ENCODE results near the gene RFPL2. TPM values are rescaled to one million over a fixed set of nuclear protein-coding genes. Genes with fewer than 3 reads are reported as not detected.

RFPL2 gene
- total and polyA plus RNA-seq, 2 donors (not counting 3 experiments of a cell fraction or from before 2014, with no cell fraction given) = not detected

DNA sequence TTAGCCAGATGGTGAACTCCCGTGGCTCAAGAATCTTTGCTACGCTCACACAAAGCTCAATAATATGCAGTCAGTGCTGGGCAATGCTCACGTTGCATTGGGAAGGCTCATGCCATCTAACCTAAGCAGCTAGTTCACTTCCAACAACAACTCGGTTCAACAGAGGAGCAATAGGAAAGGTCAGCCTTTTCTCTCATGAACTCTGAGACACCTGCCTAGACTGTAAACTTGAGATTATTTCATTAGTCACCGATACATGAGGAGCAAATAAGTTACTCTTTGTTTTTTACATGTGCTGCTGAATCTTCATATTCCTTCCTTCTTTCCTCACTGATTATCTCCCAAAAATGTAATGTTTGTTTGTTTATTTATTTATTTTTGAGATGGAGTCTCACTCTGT is 41.3 kb upstream of the RFPL2 start:
- Histone ChIP-seq H3K4me1 (ENCODE audit: control insufficient read depth, extremely low read depth, insufficient read depth, low read length) (peaks cover 5% of the 10 kb centered on the region), H3K4me2 (ENCODE audit: insufficient read depth, low read length) (no peak overlapping the region), H3K9me3 (replicated peaks; ENCODE audit: control insufficient read depth, insufficient read depth, low read length) (no peaks in the 10 kb centered on the region), H4K20me1 (replicated peaks; ENCODE audit: control insufficient read depth, extremely low read depth, insufficient read depth, low read length) (no peaks in the 10 kb centered on the region), H3K36me3 (ENCODE audit: control insufficient read depth in 2 of 2, extremely low read depth in 1 of 2, insufficient read depth in 2 of 2, low read length in 2 of 2) (no peaks in the 10 kb centered on the region), H3K4me3 (replicated peaks in 1 of 3; ENCODE audit: insufficient read depth in 1 of 3, low read depth in 1 of 3, low read length in 3 of 3) (no peak overlapping the region), H3K27ac (ENCODE audit: insufficient read depth, low read depth, low read length) (no peak overlapping the region), H3K9me1 (replicated peaks; ENCODE audit: control insufficient read depth, extremely low read depth, insufficient read depth, low read length) (no peaks in the 10 kb centered on the region), H2AFZ (ENCODE audit: low read depth, low read length) (no peak overlapping the region), H3K79me2 (ENCODE audit: control insufficient read depth, insufficient read depth, low read length) (no peaks in the 10 kb centered on the region), H3K9ac (replicated peaks; ENCODE audit: extremely low read depth, insufficient read depth, low read length) (no peak overlapping the region), H3K27me3 (ENCODE audit: control insufficient read depth in 2 of 2, insufficient read depth in 2 of 2, low read length in 2 of 2) (no peaks in the 10 kb centered on the region)
- no peak for TF ChIP-seq JUN (IDR thresholded peaks at IDR 0.05; ENCODE audit: borderline replicate concordance, insufficient read depth, insufficient read length, low read depth)
- no peak for TF ChIP-seq EZH2 (IDR thresholded peaks at IDR 0.05; ENCODE audit: borderline replicate concordance, low read depth, low read length, severe bottlenecking)
- TF ChIP-seq POLR2A (IDR thresholded peaks at IDR 0.05; ENCODE audit: low read depth, low read length) = no peak
- no peak for TF ChIP-seq POLR2AphosphoS5 (IDR thresholded peaks at IDR 0.05; ENCODE audit: insufficient read depth, low read depth, low read length)
- no peak for TF ChIP-seq FOS (IDR thresholded peaks at IDR 0.05; ENCODE audit: borderline replicate concordance, insufficient read depth, low read length)
- TF ChIP-seq, protein P1, sequence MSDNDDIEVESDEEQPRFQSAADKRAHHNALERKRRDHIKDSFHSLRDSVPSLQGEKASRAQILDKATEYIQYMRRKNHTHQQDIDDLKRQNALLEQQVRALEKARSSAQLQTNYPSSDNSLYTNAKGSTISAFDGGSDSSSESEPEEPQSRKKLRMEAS (IDR thresholded peaks at IDR 0.05; ENCODE audit: insufficient read depth, insufficient read length) = no peak
- TF ChIP-seq GATA2 (IDR thresholded peaks at IDR 0.05; ENCODE audit: insufficient read depth, insufficient read length, low read depth, low read length) = no peak
- TF ChIP-seq MYC (IDR thresholded peaks at IDR 0.05; ENCODE audit: low read depth, low read length) = no peak
- TF ChIP-seq, protein P2, sequence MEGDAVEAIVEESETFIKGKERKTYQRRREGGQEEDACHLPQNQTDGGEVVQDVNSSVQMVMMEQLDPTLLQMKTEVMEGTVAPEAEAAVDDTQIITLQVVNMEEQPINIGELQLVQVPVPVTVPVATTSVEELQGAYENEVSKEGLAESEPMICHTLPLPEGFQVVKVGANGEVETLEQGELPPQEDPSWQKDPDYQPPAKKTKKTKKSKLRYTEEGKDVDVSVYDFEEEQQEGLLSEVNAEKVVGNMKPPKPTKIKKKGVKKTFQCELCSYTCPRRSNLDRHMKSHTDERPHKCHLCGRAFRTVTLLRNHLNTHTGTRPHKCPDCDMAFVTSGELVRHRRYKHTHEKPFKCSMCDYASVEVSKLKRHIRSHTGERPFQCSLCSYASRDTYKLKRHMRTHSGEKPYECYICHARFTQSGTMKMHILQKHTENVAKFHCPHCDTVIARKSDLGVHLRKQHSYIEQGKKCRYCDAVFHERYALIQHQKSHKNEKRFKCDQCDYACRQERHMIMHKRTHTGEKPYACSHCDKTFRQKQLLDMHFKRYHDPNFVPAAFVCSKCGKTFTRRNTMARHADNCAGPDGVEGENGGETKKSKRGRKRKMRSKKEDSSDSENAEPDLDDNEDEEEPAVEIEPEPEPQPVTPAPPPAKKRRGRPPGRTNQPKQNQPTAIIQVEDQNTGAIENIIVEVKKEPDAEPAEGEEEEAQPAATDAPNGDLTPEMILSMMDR (IDR thresholded peaks at IDR 0.05; ENCODE audit: extremely low read depth in 1 of 2, insufficient read depth in 1 of 2, low read depth in 1 of 2, low read length in 2 of 2) = no peak
- intact Hi-C loops (cut with micrococcal nuclease) (no loop called here), dilution Hi-C loops (cut with MboI; ENCODE audit: extremely low pct_ligation_motif_present, low sequenced_read_pairs) (no loop called here)
- ChIA-PET POLR2A (no interaction called here), CTCF (interaction anchor here (1.0 kb wide), 1 partner anchor 20 kb away, joined by 3 read pairs; no protein-coding TSS in a partner anchor)
- FAIRE-seq (no peak), DNase-seq (ENCODE audit: low read depth, low spot score) (no peak)
- BruUV-seq (replicated peaks) = no TSS peak
